Measurements from ENCODE around the gene URI1. TPM values are rescaled to one million over a fixed set of nuclear protein-coding genes. Genes with fewer than 3 reads are reported as not detected.

The URI1 gene
- total RNA-seq, 2 donors from 2014 or later, result 49.6 to 59.7 TPM

GRCh38 chr19:29917911-29918310, 24.1 kb upstream of the URI1 start:
- H3K27me3 Mint-ChIP-seq (ENCODE audit: insufficient read depth), result peaks cover 1% of the 10 kb centered on the region
- no peak for DNase-seq
- Histone ChIP-seq H3K36me3 (ENCODE audit: control insufficient read depth, insufficient read depth, low read length) (no peaks in the 10 kb centered on the region), H3K27me3 (ENCODE audit: control insufficient read depth, insufficient read depth, low read length, poor library complexity, severe bottlenecking) (no peaks in the 10 kb centered on the region), H3K27ac (ENCODE audit: low read depth, low read length) (no peak overlapping the region), H3K4me3 (ENCODE audit: low read length) (no peak overlapping the region), H3K9me3 (ENCODE audit: control insufficient read depth, low read length) (no peaks in the 10 kb centered on the region), H3K4me1 (ENCODE audit: control insufficient read depth, insufficient read depth, low read length) (no peaks in the 10 kb centered on the region), H3K9ac (ENCODE audit: extremely low read depth, low read length, poor library complexity, severe bottlenecking) (no peak overlapping the region)
- no peaks in the 10 kb centered on the region for H3K36me3 Mint-ChIP-seq (ENCODE audit: low read depth)
- no peaks in the 10 kb centered on the region for H3K9me3 Mint-ChIP-seq
- WGBS, 2 experiments (ENCODE audit: insufficient coverage in 1 of 2, insufficient read length in 1 of 2), result 66 to 89% methylated on average over 3 to 7 of the region's 7 CpGs
- no peak for TF ChIP-seq CTCF (conservative IDR thresholded peaks at IDR 0.05)
- no peak overlapping the region for H3K27ac Mint-ChIP-seq
- no peak overlapping the region for H3K4me3 Mint-ChIP-seq
- H3K4me1 Mint-ChIP-seq, result no peaks in the 10 kb centered on the region

- Histone ChIP-seq H3K27ac (ENCODE audit: low read depth, low read length) (no peak overlapping the region), H3K9ac (ENCODE audit: extremely low read depth, low read length, poor library complexity, severe bottlenecking) (no peak overlapping the region), H3K9me3 (ENCODE audit: control insufficient read depth, low read length) (no peaks in the 10 kb centered on the region), H3K4me1 (ENCODE audit: control insufficient read depth, insufficient read depth, low read length) (no peaks in the 10 kb centered on the region), H3K27me3 (ENCODE audit: control insufficient read depth, insufficient read depth, low read length, poor library complexity, severe bottlenecking) (no peaks in the 10 kb centered on the region), H3K36me3 (ENCODE audit: control insufficient read depth, insufficient read depth, low read length) (no peaks in the 10 kb centered on the region), H3K4me3 (ENCODE audit: low read length) (no peak overlapping the region)
- Mint-ChIP-seq H3K27ac (no peak overlapping the region), H3K36me3 (ENCODE audit: low read depth) (no peaks in the 10 kb centered on the region), H3K4me1 (no peaks in the 10 kb centered on the region), H3K27me3 (ENCODE audit: insufficient read depth) (peaks cover 1% of the 10 kb centered on the region), H3K4me3 (no peak overlapping the region), H3K9me3 (no peaks in the 10 kb centered on the region)
- no peak for DNase-seq
- no peak for TF ChIP-seq CTCF (conservative IDR thresholded peaks at IDR 0.05)
- WGBS, 2 experiments (ENCODE audit: insufficient coverage in 1 of 2, insufficient read length in 1 of 2), result 87 to 92% methylated on average over 6 of the region's 6 CpGs
These were observed 23.1 kb upstream of the URI1 start for GRCh38 chr19:29918891-29919290.

- WGBS, 2 experiments (ENCODE audit: insufficient coverage in 1 of 2, insufficient read length in 1 of 2), result 91 to 100% methylated on average over 4 of the region's 4 CpGs
- no peaks in the 10 kb centered on the region for H3K36me3 ChIP-seq (ENCODE audit: control insufficient read depth, insufficient read depth, low read length)
- H3K4me3 ChIP-seq (ENCODE audit: low read length), result no peak overlapping the region
- peaks cover 1% of the 10 kb centered on the region for H3K27me3 Mint-ChIP-seq (ENCODE audit: insufficient read depth)
- H3K27ac Mint-ChIP-seq, result no peak overlapping the region
- no peaks in the 10 kb centered on the region for H3K27me3 ChIP-seq (ENCODE audit: control insufficient read depth, insufficient read depth, low read length, poor library complexity, severe bottlenecking)
- no peak overlapping the region for H3K9ac ChIP-seq (ENCODE audit: extremely low read depth, low read length, poor library complexity, severe bottlenecking)
- no peaks in the 10 kb centered on the region for H3K36me3 Mint-ChIP-seq (ENCODE audit: low read depth)
- DNase-seq, result no peak
- no peak overlapping the region for H3K27ac ChIP-seq (ENCODE audit: low read depth, low read length)
- no peaks in the 10 kb centered on the region for H3K4me1 Mint-ChIP-seq
- no peaks in the 10 kb centered on the region for H3K4me1 ChIP-seq (ENCODE audit: control insufficient read depth, insufficient read depth, low read length)
- no peak overlapping the region for H3K4me3 Mint-ChIP-seq
- H3K9me3 Mint-ChIP-seq, result no peaks in the 10 kb centered on the region
- H3K9me3 ChIP-seq (ENCODE audit: control insufficient read depth, low read length), result no peaks in the 10 kb centered on the region
- TF ChIP-seq CTCF (conservative IDR thresholded peaks at IDR 0.05), result no peak
These were observed 19.1 kb upstream of the URI1 start for GRCh38 chr19:29922972-29923371.

Measured in endodermal cell (in vitro differentiated cells).